Caco-2 (cell line): ENCODE results near the gene CCDC148. TPM values are rescaled to one million over a fixed set of nuclear protein-coding genes. Genes with fewer than 3 reads are reported as not detected.

ENCODE experiments used
- BruUV-seq: library from RNA; stranded (reverse); fragments of 400-500 nt; replicated peaks from 2 replicates; lab custom pipeline; 2021; lab: Mats Ljungman, UMichigan
- CTCF ChIA-PET: fragments of 300-600 bp; sonication (Branson Sonifier 250); formaldehyde crosslinking; loops from one replicate; lab custom pipeline; 2022; ENCODE audit warnings: antibody characterized with exemption; lab: Charles Lee
- POLR2A ChIA-PET: fragments of 300-600 bp; sonication (Branson Sonifier 250); formaldehyde crosslinking; loops from one replicate; lab custom pipeline; 2022; ENCODE audit warnings: antibody characterized with exemption; lab: Charles Lee
- DNase-seq, 2 experiments: peaks; one replicate each; pipeline versions ENCODE4 v3.0.0 to v3.0.0-alpha.2; 2020 to 2022
- H3K27me3 ChIP-seq: replicated peaks from 2 replicates; pipeline ENCODE4 v1.6.0; 2011; ENCODE audit warnings: low read length; ENCODE audit not compliant: control insufficient read depth, insufficient read depth
- H3K36me3 ChIP-seq: 2 replicates; pipeline ENCODE4 v1.5.1; 2011; ENCODE audit warnings: low read length; ENCODE audit not compliant: control insufficient read depth, insufficient read depth
- H3K4me1 ChIP-seq: fragments of 250-450 bp; sonication (Bioruptor Pico); 2 replicates; pipeline ENCODE4 v1.5.1; 2020; ENCODE audit warnings: mild to moderate bottlenecking
- H3K4me3 ChIP-seq: 2 replicates; pipeline ENCODE4 v1.5.1; 2011; ENCODE audit warnings: low read depth, mild to moderate bottlenecking, control low read depth, low read length
- H3K9me3 ChIP-seq: fragments of 250-450 bp; sonication (Bioruptor Pico); 2 replicates; pipeline ENCODE4 v1.5.1; 2020; ENCODE audit warnings: mild to moderate bottlenecking, moderate library complexity
- H3K27ac Mint-ChIP-seq: one replicate; pipeline ENCODE4 v1.8.0; 2022; ENCODE audit warnings: mixed read lengths; ENCODE audit not compliant: unreplicated experiment
- H3K27me3 Mint-ChIP-seq: one replicate; pipeline ENCODE4 v1.8.0; 2022; ENCODE audit warnings: mixed read lengths; ENCODE audit not compliant: insufficient read depth, unreplicated experiment
- H3K36me3 Mint-ChIP-seq: one replicate; pipeline ENCODE4 v1.8.0; 2022; ENCODE audit warnings: mild to moderate bottlenecking, mixed read lengths; ENCODE audit not compliant: insufficient read depth, unreplicated experiment
- H3K4me1 Mint-ChIP-seq: one replicate; pipeline ENCODE4 v1.8.0; 2022; ENCODE audit warnings: low read depth, mixed read lengths; ENCODE audit not compliant: unreplicated experiment
- H3K4me3 Mint-ChIP-seq: one replicate; pipeline ENCODE4 v1.8.0; 2022; ENCODE audit warnings: mild to moderate bottlenecking, moderate library complexity, mixed read lengths; ENCODE audit not compliant: unreplicated experiment
- H3K9me3 Mint-ChIP-seq: one replicate; pipeline ENCODE4 v1.8.0; 2022; ENCODE audit warnings: mixed read lengths; ENCODE audit not compliant: unreplicated experiment
- intact Hi-C: fragments of 100-400 bp; cut with micrococcal nuclease; formaldehyde crosslinking; loops from one replicate; pipeline ENCODE4 v1.10.0; 2022; ENCODE audit not compliant: unreplicated experiment
- total RNA-seq: library from RNA; stranded (reverse); gene quantifications from 2 replicates; pipeline ENCODE4 v1.2.3, GENCODE V29; 2022
- TF ChIP-seq, protein P1 (sequence below), 2 experiments: fragments of 200-600 bp in 1 of 2; IDR thresholded peaks; 1 replicate in 1 of 2; 2 replicates in 1 of 2; pipeline versions ENCODE4 v1.5.1 to v1.8.0; 2011 to 2022; ENCODE audit warnings: antibody characterized with exemption in 1 of 2, control low read depth in 1 of 2, inconsistent platforms in 1 of 2, low read depth in 1 of 2, low read length in 1 of 2, mild to moderate bottlenecking in 1 of 2, moderate library complexity in 1 of 2; ENCODE audit not compliant: insufficient read depth in 1 of 2, severe bottlenecking in 1 of 2, unreplicated experiment in 1 of 2

CCDC148 gene
- total RNA-seq, 1 experiment from 2014 or later = 6.3 TPM

- Mint-ChIP-seq H3K4me1 (peaks cover 7% of the 10 kb centered on the region), H3K27ac (no peak overlapping the region), H3K27me3 (no peaks in the 10 kb centered on the region), H3K4me3 (no peak overlapping the region), H3K9me3 (peaks cover 9% of the 10 kb centered on the region), H3K36me3 (peaks cover 17% of the 10 kb centered on the region)
- ChIA-PET CTCF (no interaction called here), POLR2A (no interaction called here)
- Histone ChIP-seq H3K36me3 (no peaks in the 10 kb centered on the region), H3K4me3 (no peak overlapping the region), H3K9me3 (no peaks in the 10 kb centered on the region), H3K27me3 (no peaks in the 10 kb centered on the region), H3K4me1 (0 out of 2 replicates have a peak, but pooled peaks cover 6% of the 10 kb centered on the region)
- TF ChIP-seq, protein P1, sequence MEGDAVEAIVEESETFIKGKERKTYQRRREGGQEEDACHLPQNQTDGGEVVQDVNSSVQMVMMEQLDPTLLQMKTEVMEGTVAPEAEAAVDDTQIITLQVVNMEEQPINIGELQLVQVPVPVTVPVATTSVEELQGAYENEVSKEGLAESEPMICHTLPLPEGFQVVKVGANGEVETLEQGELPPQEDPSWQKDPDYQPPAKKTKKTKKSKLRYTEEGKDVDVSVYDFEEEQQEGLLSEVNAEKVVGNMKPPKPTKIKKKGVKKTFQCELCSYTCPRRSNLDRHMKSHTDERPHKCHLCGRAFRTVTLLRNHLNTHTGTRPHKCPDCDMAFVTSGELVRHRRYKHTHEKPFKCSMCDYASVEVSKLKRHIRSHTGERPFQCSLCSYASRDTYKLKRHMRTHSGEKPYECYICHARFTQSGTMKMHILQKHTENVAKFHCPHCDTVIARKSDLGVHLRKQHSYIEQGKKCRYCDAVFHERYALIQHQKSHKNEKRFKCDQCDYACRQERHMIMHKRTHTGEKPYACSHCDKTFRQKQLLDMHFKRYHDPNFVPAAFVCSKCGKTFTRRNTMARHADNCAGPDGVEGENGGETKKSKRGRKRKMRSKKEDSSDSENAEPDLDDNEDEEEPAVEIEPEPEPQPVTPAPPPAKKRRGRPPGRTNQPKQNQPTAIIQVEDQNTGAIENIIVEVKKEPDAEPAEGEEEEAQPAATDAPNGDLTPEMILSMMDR (IDR thresholded peaks at IDR 0.05; ENCODE audit: insufficient read depth in 1 of 2, low read depth in 1 of 2, low read length in 1 of 2, severe bottlenecking in 1 of 2, unreplicated experiment in 1 of 2) = no peak
- DNase-seq = no peak
- intact Hi-C loops = no loop called here
- no TSS peak for BruUV-seq
These were observed 24.6 kb upstream of the CCDC148 start for GRCh38 chr2:158481116-158481515.

DNA sequence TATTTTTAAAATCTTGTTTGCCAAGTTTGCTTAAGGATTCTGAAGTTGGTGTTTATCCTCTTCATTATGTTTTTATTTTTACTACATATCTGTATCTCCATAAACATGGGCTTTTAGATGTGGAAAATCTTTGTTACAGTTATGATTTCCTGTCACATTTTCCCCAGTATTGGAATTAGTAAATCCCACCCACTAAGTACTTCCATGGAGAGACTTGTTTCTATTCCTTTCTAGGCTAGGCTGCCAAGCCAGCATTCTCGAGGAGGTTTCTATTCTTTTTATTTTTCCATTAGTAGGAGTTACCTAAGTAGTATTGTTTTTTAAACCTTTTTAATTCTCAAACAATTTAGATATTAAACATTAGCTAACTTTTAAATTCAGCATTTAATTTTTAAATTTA lies 22.3 kb upstream of the CCDC148 start:
- no TSS peak for BruUV-seq
- peaks cover 9% of the 10 kb centered on the region for H3K9me3 Mint-ChIP-seq
- H3K27me3 ChIP-seq = no peaks in the 10 kb centered on the region
- CTCF ChIA-PET = no interaction called here
- intact Hi-C loops = no loop called here
- no peaks in the 10 kb centered on the region for H3K36me3 ChIP-seq
- H3K9me3 ChIP-seq = no peaks in the 10 kb centered on the region
- TF ChIP-seq, protein P1 (IDR thresholded peaks at IDR 0.05; ENCODE audit: insufficient read depth in 1 of 2, low read depth in 1 of 2, low read length in 1 of 2, severe bottlenecking in 1 of 2, unreplicated experiment in 1 of 2) = no peak
- H3K27me3 Mint-ChIP-seq = no peaks in the 10 kb centered on the region
- DNase-seq = no peak
- no peak overlapping the region for H3K4me3 ChIP-seq
- H3K36me3 Mint-ChIP-seq = peaks cover 31% of the 10 kb centered on the region
- H3K27ac Mint-ChIP-seq = no peak overlapping the region
- no peak overlapping the region for H3K4me3 Mint-ChIP-seq
- H3K4me1 Mint-ChIP-seq = peaks cover 7% of the 10 kb centered on the region
- H3K4me1 ChIP-seq = 0 out of 2 replicates have a peak, but pooled peaks cover 6% of the 10 kb centered on the region
- POLR2A ChIA-PET = no interaction called here

DNA sequence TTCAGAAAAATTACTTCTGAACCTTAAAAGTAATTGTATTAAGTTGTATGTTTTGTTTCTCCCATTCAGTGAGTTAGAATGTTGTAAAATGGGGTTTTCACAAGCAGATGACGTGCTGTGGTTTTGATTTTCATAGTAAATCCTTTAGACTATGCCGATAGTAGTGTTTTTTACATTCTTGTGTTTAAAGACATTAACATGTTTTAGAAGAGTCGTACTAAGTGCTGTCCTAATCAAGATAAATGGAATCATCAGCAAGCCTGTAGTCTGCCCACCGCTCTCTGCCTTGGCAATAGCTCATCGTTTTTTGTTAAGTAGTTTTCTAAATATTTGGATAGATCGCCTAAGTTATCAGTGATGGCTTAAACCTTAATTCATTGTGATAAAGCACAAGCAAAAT lies 21.7 kb upstream of the CCDC148 start:
- CTCF ChIA-PET = no interaction called here
- POLR2A ChIA-PET = no interaction called here
- Histone ChIP-seq H3K9me3 (no peaks in the 10 kb centered on the region), H3K27me3 (no peaks in the 10 kb centered on the region), H3K4me1 (0 out of 2 replicates have a peak, but pooled peaks cover 6% of the 10 kb centered on the region), H3K36me3 (no peaks in the 10 kb centered on the region), H3K4me3 (no peak overlapping the region)
- Mint-ChIP-seq H3K27me3 (no peaks in the 10 kb centered on the region), H3K27ac (no peak overlapping the region), H3K9me3 (peaks cover 4% of the 10 kb centered on the region), H3K4me1 (peaks cover 4% of the 10 kb centered on the region), H3K36me3 (peaks cover 32% of the 10 kb centered on the region), H3K4me3 (no peak overlapping the region)
- intact Hi-C loops = no loop called here
- no TSS peak for BruUV-seq
- DNase-seq = no peak
- TF ChIP-seq, protein P1 (IDR thresholded peaks at IDR 0.05; ENCODE audit: insufficient read depth in 1 of 2, low read depth in 1 of 2, low read length in 1 of 2, severe bottlenecking in 1 of 2, unreplicated experiment in 1 of 2) = no peak
